Stimulated activated CD4-positive, alpha-beta T cell treated with anti-CD3 and anti-CD28 coated beads, Interleukin-15, amount 100 ng/mL, for 24 hours (primary cell): ENCODE measurements around the gene ATP1A3.
"Not testable (repeated sequence)": the region's sequence is repeated elsewhere in the genome, so short reads cannot be mapped to it uniquely, and the experiment has no call there.

Source experiments
- DNase-seq: peaks from one replicate; pipeline ENCODE4 v3.0.0-alpha.2; 2020

ATP1A3 gene

GRCh38 chr19:41941410-41942202 lies 52.4 kb downstream of the ATP1A3 start:
- DNase-seq, result no peak

DNA sequence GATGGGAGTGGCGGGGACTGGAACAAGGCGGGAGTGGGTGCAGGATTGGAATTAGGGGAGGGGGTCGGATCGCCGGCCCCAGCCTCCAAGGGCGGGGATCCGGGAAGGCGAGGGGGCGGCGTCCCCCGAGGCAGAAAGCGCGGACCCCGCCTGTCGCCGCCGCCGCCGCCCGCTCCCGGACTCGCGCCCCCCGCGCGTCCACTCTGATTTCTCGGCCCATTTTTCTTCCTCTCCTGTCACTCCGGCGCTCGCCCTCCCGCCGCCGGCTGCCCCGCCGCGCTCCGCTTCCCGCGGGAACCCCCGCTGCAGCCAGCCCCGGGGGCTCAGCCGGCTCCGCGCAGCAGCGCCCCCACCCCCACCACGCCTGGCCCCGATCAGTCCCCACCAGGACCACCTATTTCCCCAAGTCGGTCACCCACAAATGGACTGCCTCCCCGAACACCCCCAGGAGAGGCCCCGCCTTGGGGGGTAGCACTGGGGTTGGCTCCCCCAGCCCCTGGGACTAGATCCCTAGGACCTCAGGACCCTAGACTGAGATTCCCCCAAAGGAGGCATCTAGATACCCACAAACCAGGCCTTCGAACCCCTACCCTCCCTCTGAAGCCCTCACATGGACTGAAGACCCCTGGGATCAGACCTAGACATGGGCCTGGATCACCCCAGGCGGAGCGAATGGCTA lies 53.2 kb downstream of the ATP1A3 start:
- DNase-seq, result no peak

DNA sequence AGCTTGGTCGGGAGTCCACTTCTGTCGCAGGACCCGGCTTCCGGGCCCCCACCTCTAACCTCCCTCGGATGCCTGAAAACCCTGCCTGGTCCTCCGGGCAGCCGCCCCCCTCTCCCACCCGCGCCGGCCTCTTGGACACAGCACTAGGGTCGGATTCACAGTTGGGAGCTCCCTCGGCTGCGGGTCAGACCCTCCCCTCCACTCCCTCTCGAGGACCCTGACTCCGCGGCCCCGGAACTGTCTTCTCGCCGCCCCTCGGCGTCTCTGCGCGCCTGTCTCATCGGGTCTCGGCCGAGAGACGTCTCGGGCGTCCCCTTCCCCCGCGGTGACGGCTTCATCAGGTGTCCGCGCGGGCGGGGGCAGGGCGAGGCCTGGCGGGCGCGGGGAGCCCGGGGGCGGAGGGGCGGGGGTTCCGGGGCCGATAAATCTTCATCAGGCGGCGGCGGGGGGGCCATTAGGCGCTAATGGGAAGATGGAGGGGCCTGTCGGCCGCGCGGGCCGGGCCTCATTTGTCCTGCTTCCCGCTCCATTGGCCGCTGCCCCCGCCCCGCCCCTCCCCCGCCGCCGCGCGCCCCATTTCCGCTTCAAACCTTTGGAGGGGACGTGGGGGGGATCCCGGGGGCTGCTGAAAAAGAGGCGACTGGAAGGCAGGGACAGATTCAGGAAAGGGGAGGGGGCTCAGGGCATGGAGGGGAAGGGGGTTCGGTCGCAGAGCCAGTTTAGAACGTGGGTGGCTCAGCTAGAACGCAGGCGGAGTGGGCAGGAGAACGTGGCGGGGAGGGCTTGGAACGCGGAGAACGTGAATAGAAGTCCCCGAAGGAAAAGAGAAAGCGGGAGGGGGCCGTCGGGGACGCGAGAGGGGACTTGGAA lies 53.9 kb downstream of the ATP1A3 start:
- DNase-seq, result peak; percentile 59

- not testable (repeated sequence) for DNase-seq
Observed at GRCh38 chr19:41939209-41939608, 54.8 kb downstream of the ATP1A3 start.

DNA sequence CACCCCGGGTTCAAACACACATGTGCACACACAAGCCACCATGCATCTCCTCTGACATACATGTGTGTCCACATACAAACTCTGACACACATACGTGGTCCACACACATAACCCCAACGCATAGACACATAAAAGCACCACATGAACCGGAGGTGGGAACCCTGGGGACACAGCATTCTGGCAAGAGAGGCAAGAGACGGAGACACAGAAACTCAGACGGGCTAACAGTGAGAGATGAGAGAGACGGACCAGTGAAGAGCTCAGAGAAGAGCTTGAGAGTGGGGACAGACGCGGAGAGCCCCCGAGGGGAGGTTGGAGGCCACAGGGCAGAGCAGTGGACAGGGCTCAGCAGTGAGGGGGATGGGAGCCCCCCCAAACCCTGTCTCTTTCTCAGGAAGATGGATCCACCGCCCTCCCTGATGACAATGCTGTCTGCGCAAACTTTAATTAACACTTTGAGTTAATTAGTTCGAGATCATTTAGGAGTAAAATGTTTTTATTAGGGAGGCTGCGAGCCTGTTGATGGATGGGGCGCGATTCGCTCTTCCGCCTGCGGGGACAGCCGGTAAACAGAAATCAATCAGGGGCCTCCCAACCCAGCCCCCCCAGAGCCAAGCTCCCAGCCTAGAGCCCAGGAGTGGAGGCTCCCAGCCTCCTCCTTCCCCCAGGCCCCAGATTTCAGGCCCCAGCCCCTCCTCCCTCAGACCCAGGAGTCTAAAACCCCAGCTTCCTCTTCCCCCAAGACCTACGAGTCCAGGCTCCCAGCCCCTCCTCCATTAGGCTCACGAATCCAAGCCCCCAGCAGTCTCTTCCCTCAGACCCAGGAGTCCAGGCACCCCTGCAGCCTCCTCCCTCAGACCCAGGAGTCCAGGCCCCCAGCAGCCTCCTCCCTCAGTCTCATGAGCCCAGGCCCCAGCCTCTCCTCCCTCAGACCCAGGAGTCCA lies 56.2 kb downstream of the ATP1A3 start:
- DNase-seq, result no peak

DNA sequence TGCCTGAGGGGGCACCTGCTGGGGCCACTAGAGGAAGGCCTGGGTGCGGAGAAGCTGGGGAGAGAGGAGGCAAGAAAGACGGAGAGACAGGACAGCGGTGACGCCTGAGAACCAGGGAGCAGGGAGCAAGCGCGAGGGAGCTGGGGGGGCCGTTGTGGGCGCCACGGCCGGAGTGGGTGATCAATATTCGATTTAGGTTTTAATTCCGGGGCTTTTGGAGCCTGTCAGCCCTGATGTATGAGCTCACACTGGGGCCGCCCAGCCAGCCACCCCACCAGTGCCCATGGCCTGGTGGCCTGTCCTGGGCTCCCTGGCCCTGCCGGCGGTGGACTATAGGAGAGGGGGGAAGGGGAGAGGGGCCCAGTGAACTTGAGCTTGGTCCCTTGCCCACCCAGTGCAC lies 57.1 kb downstream of the ATP1A3 start:
- no peak for DNase-seq

DNA sequence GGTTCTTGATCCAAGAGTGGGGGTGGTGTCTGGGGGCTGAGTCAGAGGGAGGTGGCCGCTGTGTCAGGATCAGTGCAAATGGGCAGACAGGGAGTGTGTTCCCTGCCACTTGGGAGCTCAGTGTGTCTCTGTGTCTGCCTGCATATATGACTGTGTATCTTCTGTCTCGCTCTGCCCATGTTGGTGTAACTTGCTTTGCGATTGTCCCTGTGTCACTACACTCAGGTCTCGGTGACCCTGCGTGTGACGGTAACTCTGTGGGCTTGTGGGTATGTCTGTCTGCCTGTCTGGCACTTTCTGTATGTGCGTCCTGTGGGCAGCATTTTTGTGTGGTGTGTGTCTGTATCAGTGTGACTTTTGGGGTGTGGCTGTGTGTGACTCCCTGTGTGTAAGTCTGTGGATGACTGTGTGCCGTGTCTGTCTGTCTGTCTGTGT lies 57.6 kb downstream of the ATP1A3 start:
- no peak for DNase-seq

DNA sequence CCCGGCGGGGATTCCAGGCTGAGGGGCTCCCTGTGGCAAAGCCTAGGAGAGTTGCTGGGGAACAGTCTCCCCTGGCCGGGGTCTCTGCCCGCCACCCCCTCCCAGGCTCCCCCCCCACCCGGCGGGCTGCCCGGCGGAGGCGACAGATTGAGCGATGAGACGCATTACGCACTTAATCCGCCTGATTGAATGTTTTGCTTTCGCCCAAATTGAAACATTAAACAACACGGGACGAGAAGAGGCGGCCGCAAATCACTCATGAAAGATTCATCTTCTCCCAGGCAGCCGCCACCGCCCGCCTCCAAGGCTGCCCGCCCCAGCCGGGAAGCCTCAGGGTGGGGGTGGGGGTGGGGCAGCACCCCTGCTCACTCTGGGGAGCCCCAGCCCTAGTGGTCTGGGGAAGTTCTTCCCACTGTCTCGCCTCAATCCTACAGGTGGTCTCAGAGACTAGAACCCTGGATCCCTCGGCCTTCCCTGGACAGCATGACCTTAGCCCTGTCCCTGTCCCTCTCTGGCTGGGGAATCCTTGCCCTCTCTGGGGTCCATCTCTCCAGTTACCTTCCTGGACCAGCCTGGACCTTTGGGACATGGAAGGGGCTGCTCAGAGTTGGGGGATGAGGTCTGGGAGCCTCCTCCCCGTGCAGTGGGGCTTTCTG lies 58.1 kb downstream of the ATP1A3 start:
- no peak for DNase-seq

- DNase-seq, result peak; percentile 80
Observed at GRCh38 chr19:41934849-41935374, 59.1 kb downstream of the ATP1A3 start.

DNA sequence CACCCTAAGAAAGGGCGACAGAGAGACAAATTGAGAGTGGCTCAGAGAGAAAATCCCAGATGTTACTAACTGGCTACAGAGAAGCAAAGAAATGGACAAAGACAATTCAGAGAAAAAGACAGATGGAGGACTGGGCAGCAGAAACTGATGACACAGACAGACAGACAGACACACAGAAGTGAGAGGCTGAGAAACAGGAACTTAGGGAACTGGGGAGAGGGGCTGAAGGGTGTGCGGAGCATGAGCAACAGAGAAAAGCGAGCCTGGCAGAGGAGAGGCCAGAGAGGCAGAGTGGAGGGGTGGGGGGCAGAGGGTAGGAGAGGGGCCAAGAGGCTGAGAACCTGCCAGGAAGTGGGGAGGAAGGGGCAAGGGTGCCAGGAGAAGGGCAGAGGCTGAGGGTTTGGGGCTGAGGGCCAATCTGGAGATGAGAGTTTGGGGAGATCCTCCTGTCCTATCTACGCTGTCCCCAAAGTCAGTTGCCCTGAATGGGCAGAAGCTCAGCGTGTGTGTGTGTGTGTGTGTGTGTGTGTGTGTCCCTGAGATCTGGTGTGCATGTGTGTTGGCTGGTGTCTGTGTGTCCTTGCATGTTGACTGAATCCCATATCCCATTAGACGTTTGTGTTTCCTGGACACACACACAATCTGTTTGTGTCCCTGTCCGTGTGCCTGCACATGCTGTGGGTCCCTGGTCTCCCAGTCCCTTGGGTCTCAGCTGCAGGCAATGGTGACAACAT lies 60.2 kb downstream of the ATP1A3 start:
- no peak for DNase-seq

GRCh38 chr19:41932720-41933332 lies 61.2 kb downstream of the ATP1A3 start:
- no peak for DNase-seq

DNA sequence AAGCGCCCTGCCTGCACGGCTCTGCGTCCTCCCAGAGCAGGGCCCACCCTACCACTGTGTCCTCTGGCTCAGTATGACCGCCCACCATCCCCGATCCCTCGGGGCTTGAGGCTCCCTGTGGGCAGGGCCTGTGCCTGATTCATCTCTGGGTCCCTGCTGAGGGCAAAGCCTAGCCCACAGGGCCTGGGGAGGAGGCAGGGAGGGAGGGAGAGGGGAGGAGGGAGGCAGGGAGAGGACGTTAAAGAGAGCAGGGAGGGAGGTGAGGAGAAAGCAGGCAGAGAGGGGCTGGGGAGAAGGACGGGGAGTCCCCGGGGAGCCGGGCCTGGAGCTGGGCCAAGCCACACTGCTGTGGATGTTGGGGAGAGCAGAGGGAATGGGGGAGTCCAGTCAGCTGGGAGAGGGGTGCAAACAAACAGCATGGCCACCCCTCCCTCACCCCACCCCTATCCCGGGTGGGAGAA lies 61.7 kb downstream of the ATP1A3 start:
- no peak for DNase-seq

- DNase-seq, result no peak
Observed at GRCh38 chr19:41930926-41931592, 63.0 kb downstream of the ATP1A3 start.

DNA sequence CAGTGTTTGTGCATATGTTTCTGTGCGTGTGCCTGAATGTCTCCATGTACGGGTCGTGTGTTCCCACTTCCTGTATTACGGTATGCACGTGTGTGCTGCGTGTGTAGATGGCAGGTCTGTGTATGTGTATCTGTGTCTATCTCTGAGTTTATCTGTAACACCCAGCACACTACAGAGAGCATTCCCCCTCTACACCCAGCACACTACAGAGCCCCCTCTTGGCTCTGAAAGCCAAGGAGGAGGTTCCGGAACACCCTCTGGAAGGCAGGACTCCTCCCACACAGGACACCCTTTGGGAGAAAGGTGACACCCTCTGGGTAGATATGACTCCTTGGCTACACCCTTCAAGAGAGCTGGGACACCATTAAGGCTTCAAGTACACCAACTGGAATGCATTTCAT lies 63.7 kb downstream of the ATP1A3 start:
- no peak for DNase-seq

- no peak for DNase-seq
Observed at GRCh38 chr19:41929536-41930071, 64.4 kb downstream of the ATP1A3 start.

DNA sequence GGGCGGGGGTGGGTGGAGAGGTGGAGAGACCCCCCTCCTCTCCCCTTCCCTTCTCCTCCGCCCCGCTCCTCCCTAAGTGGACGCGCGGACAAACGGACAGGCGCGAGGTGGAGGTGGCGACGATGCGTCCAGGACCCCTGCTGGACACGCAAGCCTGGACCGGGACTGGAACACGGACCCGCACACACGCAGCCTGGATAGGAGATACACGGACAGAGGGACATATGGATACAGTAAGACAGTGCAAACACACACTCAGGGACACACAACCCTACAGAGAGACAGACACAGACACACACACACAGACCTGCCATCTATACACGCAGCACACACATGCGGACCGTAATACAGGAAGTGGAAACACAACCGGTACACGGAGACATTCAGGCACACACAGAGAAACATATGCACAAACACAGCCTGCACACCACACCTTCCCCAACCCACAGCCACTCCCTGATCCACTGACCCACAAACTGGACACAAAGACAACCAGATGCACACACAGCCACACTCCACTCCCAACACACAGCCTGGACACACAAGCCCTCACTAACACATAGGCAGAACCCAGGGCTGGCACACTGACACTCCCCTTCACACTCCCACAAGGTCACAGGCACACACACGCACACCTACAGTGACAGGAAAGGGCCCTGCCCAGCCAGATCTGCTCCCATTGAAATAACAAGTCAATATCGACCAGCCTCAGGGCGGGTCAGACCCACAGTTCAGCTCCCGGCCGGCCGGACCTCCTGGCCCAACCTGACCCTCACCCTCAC lies 65.1 kb downstream of the ATP1A3 start:
- peak; percentile 53 for DNase-seq

DNA sequence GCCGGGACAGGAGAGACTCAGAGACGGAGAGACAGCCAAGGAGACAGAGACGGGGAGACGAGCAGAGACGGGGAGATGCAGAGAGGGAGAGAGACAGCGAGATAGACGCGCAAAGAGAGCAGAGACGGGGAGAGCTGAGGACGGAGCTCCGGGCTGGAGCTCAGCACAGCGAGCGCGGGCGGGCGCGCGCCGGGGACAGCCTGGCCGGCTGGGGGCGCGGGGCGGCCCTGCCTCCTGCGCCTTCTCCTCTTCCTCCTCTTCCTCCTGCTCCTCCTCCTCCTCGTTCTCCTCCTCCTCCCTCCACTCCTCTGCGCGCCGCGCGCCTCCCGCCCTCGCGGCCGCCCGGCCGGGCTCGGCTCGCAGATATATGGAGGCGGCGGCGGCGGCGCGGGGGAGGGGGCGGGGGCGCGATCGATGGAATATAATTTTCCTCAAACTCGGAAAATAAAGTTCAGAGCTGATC lies 65.8 kb downstream of the ATP1A3 start, which contains the start of gene ERFL:
Gene ERFL (minus strand): TSS at position 229 of the 463 bp plus-strand sequence. CDS start 15,530 bp downstream, outside the sequence.
- peak; percentile 56 for DNase-seq
